WTC11 (cell line): ENCODE measurements around the gene MISFA. TPM values are rescaled to one million over a fixed set of nuclear protein-coding genes. Genes with fewer than 3 reads are reported as not detected.

Experiments
- ATAC-seq: fragments of 200-7000 bp; cut with Tn5 transposase; 2 replicates; pipeline ENCODE4 v1.10.0; 2021; ENCODE audit warnings: mild to moderate bottlenecking, moderate library complexity
- Bru-seq: library from RNA; stranded (reverse); fragments of 400-500 nt; gene quantifications from one replicate; lab custom pipeline; 2021; lab: Mats Ljungman, UMichigan
- CTCF ChIA-PET: fragments of 300-600 bp; sonication (Branson Sonifier 250); formaldehyde crosslinking; loops from one replicate; lab custom pipeline; 2021; ENCODE audit warnings: antibody characterized with exemption; lab: Charles Lee
- POLR2A ChIA-PET: fragments of 350-600 bp; sonication (Branson Sonifier 250); formaldehyde crosslinking; loops from one replicate; lab custom pipeline; 2021; ENCODE audit warnings: antibody characterized with exemption; lab: Charles Lee
- DNase-seq: peaks from one replicate; pipeline ENCODE4 v3.0.0; 2021; ENCODE audit warnings: low spot score
- H3K27ac Mint-ChIP-seq: 2 replicates; pipeline ENCODE4 v1.8.0; 2021; ENCODE audit warnings: mixed read lengths
- H3K27me3 Mint-ChIP-seq: 2 replicates; pipeline ENCODE4 v1.8.0; 2021; ENCODE audit warnings: low read depth, mild to moderate bottlenecking, moderate library complexity, mixed read lengths
- H3K36me3 Mint-ChIP-seq: 2 replicates; pipeline ENCODE4 v1.8.0; 2021; ENCODE audit warnings: mixed read lengths
- H3K4me1 Mint-ChIP-seq: 2 replicates; pipeline ENCODE4 v1.8.0; 2022; ENCODE audit warnings: mixed read lengths
- H3K4me3 Mint-ChIP-seq: 2 replicates; pipeline ENCODE4 v1.8.0; 2021; ENCODE audit warnings: mild to moderate bottlenecking, moderate library complexity, mixed read lengths
- H3K9me3 Mint-ChIP-seq: 2 replicates; pipeline ENCODE4 v1.8.0; 2021; ENCODE audit warnings: mixed read lengths
- AFF4 ChIP-seq: sonication (generic); formaldehyde crosslinking; IDR thresholded peaks from 2 replicates; pipeline ENCODE4 v1.8.1; 2023; ENCODE audit warnings: mild to moderate bottlenecking, missing genetic modification reagents, borderline replicate concordance
- ATF1 ChIP-seq: sonication (generic); formaldehyde crosslinking; IDR thresholded peaks from 2 replicates; pipeline ENCODE4 v1.8.1; 2023; ENCODE audit warnings: mild to moderate bottlenecking, moderate library complexity, missing genetic modification reagents
- FOXK1 ChIP-seq: sonication (generic); formaldehyde crosslinking; IDR thresholded peaks from 2 replicates; pipeline ENCODE4 v1.8.0; 2022; ENCODE audit warnings: mild to moderate bottlenecking, moderate library complexity, missing genetic modification reagents
- FOXP1 ChIP-seq: sonication (generic); formaldehyde crosslinking; IDR thresholded peaks from 2 replicates; pipeline ENCODE4 v1.8.0; 2022; ENCODE audit warnings: missing genetic modification reagents, mild to moderate bottlenecking, moderate library complexity, borderline replicate concordance
- JUN ChIP-seq: sonication (generic); formaldehyde crosslinking; IDR thresholded peaks from 2 replicates; pipeline ENCODE4 v1.8.0; 2023; ENCODE audit warnings: mild to moderate bottlenecking, missing genetic modification reagents
- NR3C1 ChIP-seq: sonication (generic); formaldehyde crosslinking; conservative IDR thresholded peaks from 2 replicates; pipeline ENCODE4 v1.8.1; 2023; ENCODE audit warnings: low read depth, mild to moderate bottlenecking, missing genetic modification reagents
- SMAD3 ChIP-seq: sonication (generic); formaldehyde crosslinking; IDR thresholded peaks from 2 replicates; pipeline ENCODE4 v1.8.0; 2022; ENCODE audit warnings: missing genetic modification reagents, mild to moderate bottlenecking, borderline replicate concordance
- SMAD4 ChIP-seq: sonication (generic); formaldehyde crosslinking; IDR thresholded peaks from 2 replicates; pipeline ENCODE4 v1.8.0; 2022; ENCODE audit warnings: mild to moderate bottlenecking, missing genetic modification reagents
- STAT6 ChIP-seq: sonication (generic); formaldehyde crosslinking; conservative IDR thresholded peaks from 2 replicates; pipeline ENCODE4 v1.8.1; 2023; ENCODE audit warnings: mild to moderate bottlenecking, low read depth, missing genetic modification reagents, moderate library complexity
- TEAD4 ChIP-seq: sonication (generic); formaldehyde crosslinking; IDR thresholded peaks from 2 replicates; pipeline ENCODE4 v1.8.0; 2022; ENCODE audit warnings: mild to moderate bottlenecking, missing genetic modification reagents
- ZNF317 ChIP-seq: sonication (generic); formaldehyde crosslinking; IDR thresholded peaks from 2 replicates; pipeline ENCODE4 v1.8.1; 2023; ENCODE audit warnings: low read depth, mild to moderate bottlenecking, moderate library complexity, missing genetic modification reagents, borderline replicate concordance
- long read RNA-seq, 3 experiments: library from RNA in 1 of 3; library from capped mRNA in 1 of 3; library from polyadenylated mRNA in 1 of 3; unstranded in 2 of 3; stranded (forward) in 1 of 3; transcript quantifications; one replicate each; pipeline ENCODE4 v2.0.0, GENCODE V29; 2021
- total RNA-seq: library from RNA; stranded (reverse); gene quantifications from 3 replicates; pipeline ENCODE4 v1.2.3, GENCODE V29; 2021
- TF ChIP-seq, protein P1 (sequence below): fragments of 250-450 bp; sonication (Bioruptor Pico); IDR thresholded peaks from 2 replicates; pipeline ENCODE4 v1.9.0; 2021; ENCODE audit warnings: mild to moderate bottlenecking
- TF ChIP-seq, protein P2 (sequence below): fragments of 250-450 bp; sonication (Bioruptor Pico); IDR thresholded peaks from 2 replicates; pipeline ENCODE4 v1.8.0; 2021; ENCODE audit warnings: mild to moderate bottlenecking
- TF ChIP-seq, protein P3 (sequence below): fragments of 250-450 bp; sonication (Bioruptor Pico); conservative IDR thresholded peaks from 2 replicates; pipeline ENCODE4 v1.9.0; 2021; ENCODE audit warnings: mild to moderate bottlenecking
- TF ChIP-seq, protein P4 (sequence below): fragments of 250-450 bp; sonication (Bioruptor Pico); IDR thresholded peaks from 2 replicates; pipeline ENCODE4 v1.9.0; 2021; ENCODE audit warnings: mild to moderate bottlenecking
- TF ChIP-seq, protein P5 (sequence below): sonication (generic); formaldehyde crosslinking; IDR thresholded peaks from 2 replicates; pipeline ENCODE4 v1.8.1; 2023; ENCODE audit warnings: mild to moderate bottlenecking, missing genetic modification reagents
- TF ChIP-seq, protein P6 (sequence below): sonication (generic); formaldehyde crosslinking; IDR thresholded peaks from 2 replicates; pipeline ENCODE4 v1.8.1; 2023; ENCODE audit warnings: mild to moderate bottlenecking, missing genetic modification reagents
- TF ChIP-seq, protein P7 (sequence below): sonication (generic); formaldehyde crosslinking; IDR thresholded peaks from 2 replicates; pipeline ENCODE4 v1.8.0; 2022; ENCODE audit warnings: mild to moderate bottlenecking, missing genetic modification reagents

MISFA gene
- 2.3 to 3.2 TPM (median 3.2 TPM) in 3 replicates for total RNA-seq
- Bru-seq, nascent RNA, result percentile 66 among the genes with signal in this experiment
- long read RNA-seq, experiment 1, partial matches to known transcripts, result 0 of 2 reads
- long read RNA-seq, experiment 1, other reads (novel, unspliced or antisense), result 2 of 2 reads
- long read RNA-seq, experiment 2, partial matches to known transcripts, result 0 of 4 reads
- long read RNA-seq, experiment 2, other reads (novel, unspliced or antisense), result 4 of 4 reads
- long read RNA-seq, experiment 3, result 0 reads

GRCh38 chr11:18599739-18600230, at the start of gene MISFA:
TSS of gene MISFA (plus strand) at chr11:18599789. CDS start at chr11:18599929, 140 bp downstream.
- H3K27me3 Mint-ChIP-seq, result no peaks in the 10 kb centered on the region
- ATAC-seq (no peak), DNase-seq (no peak)
- TF ChIP-seq, protein P1, sequence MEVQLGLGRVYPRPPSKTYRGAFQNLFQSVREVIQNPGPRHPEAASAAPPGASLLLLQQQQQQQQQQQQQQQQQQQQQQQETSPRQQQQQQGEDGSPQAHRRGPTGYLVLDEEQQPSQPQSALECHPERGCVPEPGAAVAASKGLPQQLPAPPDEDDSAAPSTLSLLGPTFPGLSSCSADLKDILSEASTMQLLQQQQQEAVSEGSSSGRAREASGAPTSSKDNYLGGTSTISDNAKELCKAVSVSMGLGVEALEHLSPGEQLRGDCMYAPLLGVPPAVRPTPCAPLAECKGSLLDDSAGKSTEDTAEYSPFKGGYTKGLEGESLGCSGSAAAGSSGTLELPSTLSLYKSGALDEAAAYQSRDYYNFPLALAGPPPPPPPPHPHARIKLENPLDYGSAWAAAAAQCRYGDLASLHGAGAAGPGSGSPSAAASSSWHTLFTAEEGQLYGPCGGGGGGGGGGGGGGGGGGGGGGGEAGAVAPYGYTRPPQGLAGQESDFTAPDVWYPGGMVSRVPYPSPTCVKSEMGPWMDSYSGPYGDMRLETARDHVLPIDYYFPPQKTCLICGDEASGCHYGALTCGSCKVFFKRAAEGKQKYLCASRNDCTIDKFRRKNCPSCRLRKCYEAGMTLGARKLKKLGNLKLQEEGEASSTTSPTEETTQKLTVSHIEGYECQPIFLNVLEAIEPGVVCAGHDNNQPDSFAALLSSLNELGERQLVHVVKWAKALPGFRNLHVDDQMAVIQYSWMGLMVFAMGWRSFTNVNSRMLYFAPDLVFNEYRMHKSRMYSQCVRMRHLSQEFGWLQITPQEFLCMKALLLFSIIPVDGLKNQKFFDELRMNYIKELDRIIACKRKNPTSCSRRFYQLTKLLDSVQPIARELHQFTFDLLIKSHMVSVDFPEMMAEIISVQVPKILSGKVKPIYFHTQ (CRISPR knock-in tag), result no peak
- TF ChIP-seq TEAD4 (CRISPR knock-in tag), result no peak
- TF ChIP-seq AFF4 (CRISPR knock-in tag), result no peak
- TF ChIP-seq ATF1 (CRISPR knock-in tag), result no peak
- TF ChIP-seq FOXP1 (CRISPR knock-in tag), result no peak
- no peak for TF ChIP-seq NR3C1 (CRISPR knock-in tag)
- TF ChIP-seq, protein P2, sequence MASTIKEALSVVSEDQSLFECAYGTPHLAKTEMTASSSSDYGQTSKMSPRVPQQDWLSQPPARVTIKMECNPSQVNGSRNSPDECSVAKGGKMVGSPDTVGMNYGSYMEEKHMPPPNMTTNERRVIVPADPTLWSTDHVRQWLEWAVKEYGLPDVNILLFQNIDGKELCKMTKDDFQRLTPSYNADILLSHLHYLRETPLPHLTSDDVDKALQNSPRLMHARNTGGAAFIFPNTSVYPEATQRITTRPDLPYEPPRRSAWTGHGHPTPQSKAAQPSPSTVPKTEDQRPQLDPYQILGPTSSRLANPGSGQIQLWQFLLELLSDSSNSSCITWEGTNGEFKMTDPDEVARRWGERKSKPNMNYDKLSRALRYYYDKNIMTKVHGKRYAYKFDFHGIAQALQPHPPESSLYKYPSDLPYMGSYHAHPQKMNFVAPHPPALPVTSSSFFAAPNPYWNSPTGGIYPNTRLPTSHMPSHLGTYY, result no peak
- no peak for TF ChIP-seq STAT6 (CRISPR knock-in tag)
- TF ChIP-seq, protein P3, sequence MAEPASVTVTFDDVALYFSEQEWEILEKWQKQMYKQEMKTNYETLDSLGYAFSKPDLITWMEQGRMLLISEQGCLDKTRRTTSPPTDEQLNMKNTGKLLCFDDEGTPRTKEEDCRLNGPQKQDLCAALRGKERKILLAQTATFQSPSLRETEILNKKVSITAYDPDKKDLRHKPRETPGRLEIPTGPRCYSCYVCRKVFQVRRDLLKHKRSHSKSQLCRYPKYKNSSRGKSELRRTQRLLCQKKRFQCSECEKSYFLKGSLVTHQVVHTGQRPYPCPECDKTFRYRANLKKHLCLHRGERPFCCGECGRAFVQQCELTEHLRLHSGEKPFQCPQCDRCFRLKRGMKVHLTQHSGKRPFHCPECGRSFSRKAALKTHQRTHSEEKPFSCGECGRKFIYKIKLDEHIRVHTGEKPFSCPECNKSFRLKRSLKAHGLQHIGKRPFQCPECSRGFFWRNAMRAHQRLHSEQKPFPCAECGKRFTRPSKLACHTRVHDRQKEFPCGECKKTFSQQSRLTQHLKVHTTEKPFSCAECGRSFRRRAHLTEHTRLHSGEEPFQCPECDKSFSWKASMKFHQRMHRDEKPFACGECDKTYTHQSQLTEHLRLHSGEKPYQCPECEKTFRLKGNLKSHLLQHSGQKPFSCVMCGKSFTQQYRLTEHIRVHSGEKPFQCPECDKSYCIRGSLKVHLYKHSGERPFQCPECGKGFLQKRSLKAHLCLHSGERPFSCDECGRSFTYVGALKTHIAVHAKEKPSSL, result no peak
- TF ChIP-seq, protein P4, sequence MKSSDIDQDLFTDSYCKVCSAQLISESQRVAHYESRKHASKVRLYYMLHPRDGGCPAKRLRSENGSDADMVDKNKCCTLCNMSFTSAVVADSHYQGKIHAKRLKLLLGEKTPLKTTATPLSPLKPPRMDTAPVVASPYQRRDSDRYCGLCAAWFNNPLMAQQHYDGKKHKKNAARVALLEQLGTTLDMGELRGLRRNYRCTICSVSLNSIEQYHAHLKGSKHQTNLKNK, result no peak
- TF ChIP-seq SMAD4 (CRISPR knock-in tag), result no peak
- no peak for TF ChIP-seq SMAD3 (CRISPR knock-in tag)
- TF ChIP-seq ZNF317, result no peak
- no peak for TF ChIP-seq FOXK1 (CRISPR knock-in tag)
- TF ChIP-seq, protein P5, sequence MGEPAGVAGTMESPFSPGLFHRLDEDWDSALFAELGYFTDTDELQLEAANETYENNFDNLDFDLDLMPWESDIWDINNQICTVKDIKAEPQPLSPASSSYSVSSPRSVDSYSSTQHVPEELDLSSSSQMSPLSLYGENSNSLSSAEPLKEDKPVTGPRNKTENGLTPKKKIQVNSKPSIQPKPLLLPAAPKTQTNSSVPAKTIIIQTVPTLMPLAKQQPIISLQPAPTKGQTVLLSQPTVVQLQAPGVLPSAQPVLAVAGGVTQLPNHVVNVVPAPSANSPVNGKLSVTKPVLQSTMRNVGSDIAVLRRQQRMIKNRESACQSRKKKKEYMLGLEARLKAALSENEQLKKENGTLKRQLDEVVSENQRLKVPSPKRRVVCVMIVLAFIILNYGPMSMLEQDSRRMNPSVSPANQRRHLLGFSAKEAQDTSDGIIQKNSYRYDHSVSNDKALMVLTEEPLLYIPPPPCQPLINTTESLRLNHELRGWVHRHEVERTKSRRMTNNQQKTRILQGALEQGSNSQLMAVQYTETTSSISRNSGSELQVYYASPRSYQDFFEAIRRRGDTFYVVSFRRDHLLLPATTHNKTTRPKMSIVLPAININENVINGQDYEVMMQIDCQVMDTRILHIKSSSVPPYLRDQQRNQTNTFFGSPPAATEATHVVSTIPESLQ (CRISPR knock-in tag), result no peak
- TF ChIP-seq, protein P6, sequence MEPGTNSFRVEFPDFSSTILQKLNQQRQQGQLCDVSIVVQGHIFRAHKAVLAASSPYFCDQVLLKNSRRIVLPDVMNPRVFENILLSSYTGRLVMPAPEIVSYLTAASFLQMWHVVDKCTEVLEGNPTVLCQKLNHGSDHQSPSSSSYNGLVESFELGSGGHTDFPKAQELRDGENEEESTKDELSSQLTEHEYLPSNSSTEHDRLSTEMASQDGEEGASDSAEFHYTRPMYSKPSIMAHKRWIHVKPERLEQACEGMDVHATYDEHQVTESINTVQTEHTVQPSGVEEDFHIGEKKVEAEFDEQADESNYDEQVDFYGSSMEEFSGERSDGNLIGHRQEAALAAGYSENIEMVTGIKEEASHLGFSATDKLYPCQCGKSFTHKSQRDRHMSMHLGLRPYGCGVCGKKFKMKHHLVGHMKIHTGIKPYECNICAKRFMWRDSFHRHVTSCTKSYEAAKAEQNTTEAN (CRISPR knock-in tag), result no peak
- TF ChIP-seq JUN, result no peak
- TF ChIP-seq, protein P7, sequence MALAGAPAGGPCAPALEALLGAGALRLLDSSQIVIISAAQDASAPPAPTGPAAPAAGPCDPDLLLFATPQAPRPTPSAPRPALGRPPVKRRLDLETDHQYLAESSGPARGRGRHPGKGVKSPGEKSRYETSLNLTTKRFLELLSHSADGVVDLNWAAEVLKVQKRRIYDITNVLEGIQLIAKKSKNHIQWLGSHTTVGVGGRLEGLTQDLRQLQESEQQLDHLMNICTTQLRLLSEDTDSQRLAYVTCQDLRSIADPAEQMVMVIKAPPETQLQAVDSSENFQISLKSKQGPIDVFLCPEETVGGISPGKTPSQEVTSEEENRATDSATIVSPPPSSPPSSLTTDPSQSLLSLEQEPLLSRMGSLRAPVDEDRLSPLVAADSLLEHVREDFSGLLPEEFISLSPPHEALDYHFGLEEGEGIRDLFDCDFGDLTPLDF, result no peak
- H3K9me3 Mint-ChIP-seq, result no peaks in the 10 kb centered on the region
- no peak within 1 kb of the TSS for H3K27ac Mint-ChIP-seq
- POLR2A ChIA-PET, result no interaction called here
- H3K4me1 Mint-ChIP-seq, result no peaks in the 10 kb centered on the region
- no peak within 1 kb of the TSS for H3K4me3 Mint-ChIP-seq
- H3K36me3 Mint-ChIP-seq, result peaks cover 22% of the 10 kb centered on the region
- CTCF ChIA-PET, result no interaction called here
